GM12875 (cell line): ENCODE data around the gene PCSK6.

Source experiments
- H3K4me3 ChIP-seq: one replicate; pipeline ENCODE4 v1.5.1; 2011; ENCODE audit warnings: low read depth, low read length, control low read depth
- CTCF ChIP-seq: IDR thresholded peaks from 2 replicates; pipeline ENCODE4 v1.5.1; 2011; ENCODE audit warnings: low read depth, mild to moderate bottlenecking, control low read depth, inconsistent platforms, low read length, moderate library complexity, borderline replicate concordance; ENCODE audit not compliant: insufficient read depth

Gene PCSK6

GRCh38 chr15:101315736-101316135 lies 173.8 kb downstream of the PCSK6 start:
- TF ChIP-seq CTCF, result no peak

GRCh38 chr15:101314336-101315125 lies 175.0 kb downstream of the PCSK6 start:
- H3K4me3 ChIP-seq, result no peak overlapping the region
- no peak for TF ChIP-seq CTCF

More at GRCh38 chr15:101315736-101316135, 173.8 kb downstream of the PCSK6 start:
- no peak overlapping the region for H3K4me3 ChIP-seq

- TF ChIP-seq CTCF, result no peak
- H3K4me3 ChIP-seq, result no peak overlapping the region
Observed at GRCh38 chr15:101313041-101313761, 176.3 kb downstream of the PCSK6 start.

GRCh38 chr15:101310508-101310907 lies 179.0 kb downstream of the PCSK6 start:
- H3K4me3 ChIP-seq, result no peak overlapping the region
- no peak for TF ChIP-seq CTCF

GRCh38 chr15:101310161-101310480 lies 179.4 kb downstream of the PCSK6 start:
- no peak for TF ChIP-seq CTCF
- H3K4me3 ChIP-seq, result no peak overlapping the region

- TF ChIP-seq CTCF, result no peak
- no peak overlapping the region for H3K4me3 ChIP-seq
Observed at GRCh38 chr15:101309436-101310160, 179.9 kb downstream of the PCSK6 start.
